Non-pigmented ciliary epithelial cell (primary cell): ENCODE measurements around the gene DIP2C.

ENCODE experiments used
- DNase-seq: peaks from one replicate; pipeline ENCODE4 v3.0.0-alpha.2; 2010; ENCODE audit warnings: low read depth

The DIP2C gene

GRCh38 chr10:224571-224970, 464.9 kb downstream of the DIP2C start:
- DNase-seq, result no peak
